H1 (cell line): ENCODE data around the gene NUP42. TPM values are rescaled to one million over a fixed set of nuclear protein-coding genes. Genes with fewer than 3 reads are reported as not detected.

Source experiments
- CBX8 ChIP-seq: fragments of 300-800, 300-1000 bp; sonication (generic); IDR thresholded peaks from 2 replicates; pipeline ENCODE4 v1.7.1; 2016; ENCODE audit warnings: low read depth, low read length, borderline replicate concordance
- CHD7 ChIP-seq: fragments of 300-600 bp; sonication (generic); IDR thresholded peaks from 2 replicates; pipeline ENCODE4 v1.7.1; 2012; ENCODE audit warnings: low read length, moderate library complexity, mild to moderate bottlenecking, inconsistent platforms; ENCODE audit not compliant: insufficient replicate concordance
- GTF2F1 ChIP-seq: IDR thresholded peaks from 2 replicates; pipeline ENCODE4 v1.6.1; 2012; ENCODE audit warnings: low read depth, low read length, improper control_type of control experiment, borderline replicate concordance
- HDAC2 ChIP-seq, 2 experiments: fragments of 300-600 bp in 1 of 2; sonication (generic) in 1 of 2; IDR thresholded peaks; 2 replicates each; pipeline ENCODE4 v1.6.1; 2011 to 2012; ENCODE audit warnings: low read depth in 2 of 2, low read length in 2 of 2, mild to moderate bottlenecking in 2 of 2, moderate library complexity in 2 of 2, borderline replicate concordance in 1 of 2, inconsistent platforms in 1 of 2
- HDAC6 ChIP-seq: IDR thresholded peaks from one replicate; pipeline ENCODE4 v1.7.1; 2012; ENCODE audit warnings: low read depth, mild to moderate bottlenecking, inconsistent platforms, low read length, moderate library complexity
- RXRA ChIP-seq: IDR thresholded peaks from 2 replicates; pipeline ENCODE4 v1.6.1; 2011; ENCODE audit warnings: low read depth, mild to moderate bottlenecking, low read length, moderate library complexity; ENCODE audit not compliant: insufficient read depth
- SP2 ChIP-seq: IDR thresholded peaks from 2 replicates; pipeline ENCODE4 v1.6.1; 2012; ENCODE audit warnings: mild to moderate bottlenecking, low read length, inconsistent platforms
- SRF ChIP-seq: IDR thresholded peaks from 2 replicates; pipeline ENCODE4 v1.6.1; 2011; ENCODE audit warnings: mild to moderate bottlenecking, low read depth, low read length, moderate library complexity
- SUZ12 ChIP-seq: fragments of 200-600 bp; sonication (generic); IDR thresholded peaks from 2 replicates; pipeline ENCODE4 v1.6.1; 2012; ENCODE audit warnings: mild to moderate bottlenecking, inconsistent platforms, low read length, moderate library complexity, mixed read lengths
- TCF12 ChIP-seq: IDR thresholded peaks from 2 replicates; pipeline ENCODE4 v1.6.1; 2011; ENCODE audit warnings: low read depth, mild to moderate bottlenecking, low read length
- TEAD4 ChIP-seq: IDR thresholded peaks from 2 replicates; pipeline ENCODE4 v1.6.1; 2012; ENCODE audit warnings: low read depth, low read length, inconsistent platforms, mixed read lengths
- polyA plus RNA-seq, 7 experiments: library from polyadenylated mRNA; depleted of rRNA in 3 of 7; stranded (reverse) in 5 of 7; unstranded in 2 of 7; fragments of >200 nt in 5 of 7; fragments of 200-250 nt in 2 of 7; gene quantifications; 1 replicate in 5 of 7; 2 replicates in 1 of 7; 4 replicates in 1 of 7; pipeline versions ENCODE4 v1.2.1 to v1.2.3, GENCODE V29; 2011 to 2013; ENCODE audit warnings: missing spikeins in 2 of 7, mixed read lengths in 2 of 7
- total RNA-seq: library from RNA; stranded (reverse); fragmentation: NEBNext Ultra II Directional; extraction: Animal tissue kit (Norgen Biotek cat#: 25700); gene quantifications from 2 replicates; pipeline ENCODE4 v1.2.1, GENCODE V29; 2021

The NUP42 gene
- total and polyA plus RNA-seq, 2 of the 8 experiments (the other 6 are each of a cell fraction or from before 2014, with no cell fraction given), result 31.8 to 41.2 TPM

- TF ChIP-seq CHD7 (no peak), RXRA (no peak), SP2 (no peak), HDAC2 (IDR thresholded peaks at IDR 0.05; ENCODE audit: borderline replicate concordance in 1 of 2, low read depth in 2 of 2, low read length in 2 of 2) (no peak), TCF12 (no peak), CBX8 (no peak), GTF2F1 (no peak), SUZ12 (no peak), TEAD4 (no peak), SRF (no peak), HDAC6 (no peak)
These were observed 33.1 kb downstream of the NUP42 start (continued) for GRCh38 chr7:23214938-23215337.
